H1 (cell line): ENCODE measurements around the gene RAI14. TPM values are rescaled to one million over a fixed set of nuclear protein-coding genes. Genes with fewer than 3 reads are reported as not detected.

ENCODE experiments used
- CTCF ChIA-PET: fragments of 300-600 bp; sonication (Branson Sonifier 250); formaldehyde crosslinking; loops from one replicate; lab custom pipeline; 2021; ENCODE audit not compliant: partially characterized antibody; lab: Charles Lee
- POLR2A ChIA-PET: fragments of 300-600 bp; sonication (Branson Sonifier 250); formaldehyde crosslinking; loops from one replicate; lab custom pipeline; 2021; ENCODE audit warnings: inconsistent platforms; ENCODE audit not compliant: partially characterized antibody; lab: Charles Lee
- DNase-seq, 2 experiments: peaks; one replicate each; pipeline versions ENCODE4 v3.0.0 to v3.0.0-alpha.2; 2010 to 2022; ENCODE audit warnings: low spot score in 2 of 2, low read depth in 1 of 2, mixed read lengths in 1 of 2
- FAIRE-seq: peaks from 2 replicates; lab custom pipeline; 2011; peaks lifted over from hg19 to GRCh38; lab: Jason Lieb, UNC
- H2AFZ ChIP-seq: 2 replicates; pipeline ENCODE4 v1.8.1; 2012; ENCODE audit warnings: low read length, inconsistent platforms
- H2AK5ac ChIP-seq: 2 replicates; pipeline ENCODE4 v1.6.1; 2013; ENCODE audit warnings: low read depth, low read length
- H2BK120ac ChIP-seq: replicated peaks from 2 replicates; pipeline ENCODE3; 2013; ENCODE audit warnings: low read depth, low read length, inconsistent platforms
- H2BK12ac ChIP-seq: 2 replicates; pipeline ENCODE4 v1.6.1; 2013; ENCODE audit warnings: low read depth, low read length
- H2BK15ac ChIP-seq: 2 replicates; pipeline ENCODE4 v1.6.1; 2013; ENCODE audit warnings: low read length
- H2BK20ac ChIP-seq: 2 replicates; pipeline ENCODE4 v1.6.1; 2013; ENCODE audit warnings: low read length
- H2BK5ac ChIP-seq: 2 replicates; pipeline ENCODE4 v1.6.1; 2013; ENCODE audit warnings: low read depth, low read length
- H3K14ac ChIP-seq: 2 replicates; pipeline ENCODE4 v1.6.1; 2013; ENCODE audit warnings: inconsistent platforms; ENCODE audit not compliant: insufficient read length
- H3K18ac ChIP-seq: 2 replicates; pipeline ENCODE4 v1.6.1; 2013; ENCODE audit warnings: low read length; ENCODE audit errors: extremely low read depth
- H3K23ac ChIP-seq: 2 replicates; pipeline ENCODE4 v1.6.1; 2013; ENCODE audit warnings: inconsistent platforms; ENCODE audit not compliant: insufficient read length
- H3K23me2 ChIP-seq: 2 replicates; pipeline ENCODE4 v1.6.1; 2013; ENCODE audit warnings: low read depth, low read length
- H3K27ac ChIP-seq: 2 replicates; pipeline ENCODE4 v1.6.1; 2011; ENCODE audit warnings: low read depth, low read length, inconsistent platforms
- H3K27me3 ChIP-seq, 4 experiments: replicated peaks in 1 of 4; 1 replicate in 1 of 4; 2 replicates in 3 of 4; pipeline versions ENCODE4 v1.6.1 to v1.8.1; 2011 to 2013; ENCODE audit warnings: low read length in 3 of 4, mild to moderate bottlenecking in 3 of 4, inconsistent platforms in 2 of 4, mixed read lengths in 2 of 4, moderate library complexity in 1 of 4; ENCODE audit not compliant: control insufficient read depth in 3 of 4, insufficient read depth in 3 of 4; ENCODE audit errors: extremely low read depth in 1 of 4
- H3K36me3 ChIP-seq, 4 experiments: 2 replicates each; pipeline versions ENCODE4 v1.6.1 to v1.8.1; 2011 to 2013; ENCODE audit warnings: mild to moderate bottlenecking in 4 of 4, low read length in 3 of 4, moderate library complexity in 2 of 4, control low read depth in 1 of 4, inconsistent platforms in 1 of 4; ENCODE audit not compliant: insufficient read depth in 4 of 4, control insufficient read depth in 2 of 4
- H3K4ac ChIP-seq: replicated peaks from 2 replicates; pipeline ENCODE3; 2013; ENCODE audit warnings: low read length, low read depth, mixed read lengths, inconsistent platforms; ENCODE audit not compliant: insufficient read length
- H3K4me1 ChIP-seq, 4 experiments: replicated peaks in 1 of 4; 1 replicate in 1 of 4; 2 replicates in 3 of 4; pipeline versions ENCODE4 v1.6.1 to v1.8.1; 2011 to 2013; ENCODE audit warnings: low read length in 3 of 4, inconsistent platforms in 2 of 4, mixed read lengths in 1 of 4; ENCODE audit not compliant: insufficient read depth in 4 of 4, control insufficient read depth in 3 of 4
- H3K4me2 ChIP-seq, 2 experiments: 2 replicates each; pipeline versions ENCODE4 v1.6.1 to v1.8.1; 2011 to 2013; ENCODE audit warnings: low read depth in 2 of 2, low read length in 2 of 2, control low read depth in 1 of 2, inconsistent platforms in 1 of 2, mild to moderate bottlenecking in 1 of 2; ENCODE audit not compliant: insufficient read depth in 1 of 2
- H3K4me3 ChIP-seq, 4 experiments: fragments of 200-600, 300-600 bp in 1 of 4; sonication (generic), shearing (Covaris generic), sonication (Bioruptor Twin) in 1 of 4; 2 replicates each; pipeline versions ENCODE4 v1.5.1 to v1.8.1; 2011 to 2016; ENCODE audit warnings: low read length in 4 of 4, low read depth in 3 of 4, control low read depth in 2 of 4, inconsistent platforms in 2 of 4, mild to moderate bottlenecking in 2 of 4, mixed read lengths in 1 of 4, moderate library complexity in 1 of 4; ENCODE audit not compliant: insufficient read depth in 2 of 4; ENCODE audit errors: extremely low read depth in 1 of 4
- H3K56ac ChIP-seq: replicated peaks from 2 replicates; pipeline ENCODE3; 2013; ENCODE audit warnings: low read depth, mild to moderate bottlenecking, mixed read lengths, low read length, inconsistent platforms; ENCODE audit not compliant: insufficient read length
- H3K79me1 ChIP-seq: 2 replicates; pipeline ENCODE4 v1.6.1; 2013; ENCODE audit warnings: low read depth, low read length, control low read depth
- H3K79me2 ChIP-seq, 2 experiments: 2 replicates each; pipeline versions ENCODE4 v1.6.1 to v1.8.1; 2012 to 2013; ENCODE audit warnings: low read length in 2 of 2, mild to moderate bottlenecking in 2 of 2, inconsistent platforms in 1 of 2; ENCODE audit not compliant: insufficient read depth in 2 of 2, control insufficient read depth in 1 of 2
- H3K9ac ChIP-seq, 4 experiments: replicated peaks in 1 of 4; 1 replicate in 1 of 4; 2 replicates in 3 of 4; pipeline versions ENCODE4 v1.6.1 to v1.8.1; 2011 to 2013; ENCODE audit warnings: low read depth in 3 of 4, low read length in 3 of 4, control low read depth in 2 of 4, mild to moderate bottlenecking in 2 of 4, moderate library complexity in 2 of 4, inconsistent platforms in 1 of 4; ENCODE audit errors: extremely low read depth in 1 of 4
- H3K9me3 ChIP-seq, 2 experiments: 2 replicates each; pipeline versions ENCODE4 v1.6.1 to v1.8.1; 2012 to 2013; ENCODE audit warnings: mild to moderate bottlenecking in 2 of 2, moderate library complexity in 2 of 2, control low read depth in 1 of 2, inconsistent platforms in 1 of 2, low read depth in 1 of 2, low read length in 1 of 2, mixed read lengths in 1 of 2; ENCODE audit not compliant: insufficient read depth in 2 of 2
- H4K20me1 ChIP-seq, 2 experiments: replicated peaks in 1 of 2; 2 replicates each; pipeline versions ENCODE3 to v1.8.1; 2011 to 2013; ENCODE audit warnings: inconsistent platforms in 2 of 2, low read length in 2 of 2, mild to moderate bottlenecking in 1 of 2; ENCODE audit not compliant: insufficient read depth in 2 of 2, control insufficient read depth in 1 of 2
- H4K5ac ChIP-seq: 2 replicates; pipeline ENCODE4 v1.6.1; 2013; ENCODE audit warnings: low read length, low read depth, mixed read lengths, inconsistent platforms; ENCODE audit not compliant: insufficient read length
- H4K8ac ChIP-seq: 2 replicates; pipeline ENCODE4 v1.8.0; 2013; ENCODE audit warnings: mild to moderate bottlenecking, moderate library complexity, low read length, inconsistent platforms; ENCODE audit not compliant: insufficient read depth; ENCODE audit errors: extremely low read depth
- H4K91ac ChIP-seq: replicated peaks from 2 replicates; pipeline ENCODE3; 2013; ENCODE audit warnings: low read length, mixed read lengths, inconsistent platforms; ENCODE audit not compliant: insufficient read length
- CEBPB ChIP-seq: IDR thresholded peaks from 2 replicates; pipeline ENCODE4 v1.6.1; 2012; ENCODE audit warnings: low read depth, low read length
- CTBP2 ChIP-seq: IDR thresholded peaks from 2 replicates; pipeline ENCODE4 v1.7.0; 2011; ENCODE audit warnings: borderline replicate concordance, mild to moderate bottlenecking, moderate library complexity, mixed read lengths, low read length; ENCODE audit not compliant: insufficient read depth, insufficient read length
- E2F6 ChIP-seq: IDR thresholded peaks from 2 replicates; pipeline ENCODE4 v1.6.1; 2012; ENCODE audit warnings: inconsistent platforms
- SIN3A ChIP-seq, 2 experiments: IDR thresholded peaks in 1 of 2; conservative IDR thresholded peaks in 1 of 2; 2 replicates each; pipeline ENCODE4 v1.6.1; 2011 to 2012; ENCODE audit warnings: low read length in 2 of 2, improper control_type of control experiment in 1 of 2, low read depth in 1 of 2, mild to moderate bottlenecking in 1 of 2
- SIRT6 ChIP-seq: IDR thresholded peaks from one replicate; pipeline ENCODE4 v1.7.1; 2012; ENCODE audit warnings: low read length, inconsistent platforms
- WGBS, 2 experiments: shearing (Covaris generic) in 1 of 2; methylation state at CpG; one replicate each; pipeline versions ENCODE4 v1.1.6 to v1.1.7; 2013 to 2015; ENCODE audit warnings: low lambda C conversion rate in 2 of 2, mixed read lengths in 2 of 2, inconsistent platforms in 1 of 2, low coverage in 1 of 2, missing lambda C conversion rate in 1 of 2; ENCODE audit not compliant: insufficient replicate concordance in 2 of 2, insufficient coverage in 1 of 2, insufficient read length in 1 of 2; ENCODE audit errors: extremely low coverage in 1 of 2, missing lambda C conversion rate in 1 of 2; 5-methylcytosine and 5-hydroxymethylcytosine counted together
- polyA plus RNA-seq, 7 experiments: library from polyadenylated mRNA; depleted of rRNA in 3 of 7; stranded (reverse) in 5 of 7; unstranded in 2 of 7; fragments of >200 nt in 5 of 7; fragments of 200-250 nt in 2 of 7; gene quantifications; 1 replicate in 5 of 7; 2 replicates in 1 of 7; 4 replicates in 1 of 7; pipeline versions ENCODE4 v1.2.1 to v1.2.3, GENCODE V29; 2011 to 2013; ENCODE audit warnings: missing spikeins in 2 of 7, mixed read lengths in 2 of 7
- total RNA-seq: library from RNA; stranded (reverse); fragmentation: NEBNext Ultra II Directional; extraction: Animal tissue kit (Norgen Biotek cat#: 25700); gene quantifications from 2 replicates; pipeline ENCODE4 v1.2.1, GENCODE V29; 2021
- TF ChIP-seq, protein P1 (sequence below): IDR thresholded peaks from 2 replicates; pipeline ENCODE4 v1.6.1; 2012; ENCODE audit warnings: inconsistent platforms

Gene RAI14
- total and polyA plus RNA-seq, 2 of the 8 experiments (the other 6 are each of a cell fraction or from before 2014, with no cell fraction given) = 48.4 to 210 TPM

GRCh38 chr5:34627794-34628193 lies 28.3 kb upstream of the RAI14 start:
- Histone ChIP-seq H2AFZ (no peak overlapping the region), H3K56ac (no peak overlapping the region)
- FAIRE-seq (no peak), DNase-seq (no peak)
- no peak for TF ChIP-seq E2F6
- TF ChIP-seq, protein P1, sequence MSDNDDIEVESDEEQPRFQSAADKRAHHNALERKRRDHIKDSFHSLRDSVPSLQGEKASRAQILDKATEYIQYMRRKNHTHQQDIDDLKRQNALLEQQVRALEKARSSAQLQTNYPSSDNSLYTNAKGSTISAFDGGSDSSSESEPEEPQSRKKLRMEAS = no peak
- TF ChIP-seq SIRT6 = no peak
- TF ChIP-seq CTBP2 = no peak
- TF ChIP-seq CEBPB = no peak
- no peak for TF ChIP-seq SIN3A (conservative IDR thresholded peaks at IDR 0.05 in 1 of 2, IDR thresholded peaks at IDR 0.05 in 1 of 2; ENCODE audit: low read depth in 1 of 2, low read length in 2 of 2)
- TF ChIP-seq, all 59 proteins: peak for 0
- Histone ChIP-seq H3K4ac (no peak overlapping the region), H3K18ac (no peak overlapping the region), H2BK12ac (no peak overlapping the region), H3K9me3 (peaks cover 0 to 6% of the 10 kb centered on the region in 2 experiments; a peak in 1 of 4 replicates), H2BK15ac (no peak overlapping the region), H2BK5ac (no peak overlapping the region), H4K20me1 (no peaks in the 10 kb centered on the region), H2BK120ac (no peak overlapping the region), H3K36me3 (no peaks in the 10 kb centered on the region), H3K27ac (no peak overlapping the region), H2BK20ac (no peak overlapping the region), H4K8ac (no peak overlapping the region), H3K4me3 (no peak overlapping the region), H3K79me1 (no peaks in the 10 kb centered on the region), H3K23me2 (no peaks in the 10 kb centered on the region), H2AK5ac (no peak overlapping the region), H3K4me1 (peaks cover 0 to 4% (median under 1%) of the 10 kb centered on the region in 4 experiments; a peak in 2 of 7 replicates), H3K79me2 (no peaks in the 10 kb centered on the region), H4K5ac (no peak overlapping the region), H3K9ac (no peak overlapping the region), H3K14ac (no peak overlapping the region), H3K23ac (no peak overlapping the region), H3K27me3 (no peaks in the 10 kb centered on the region), H4K91ac (no peak overlapping the region), H3K4me2 (no peak overlapping the region)
- ChIA-PET POLR2A (interaction anchor here (0.6 kb wide), 1 partner anchor 9 kb away, joined by 3 read pairs; no protein-coding TSS in a partner anchor), CTCF (interaction anchor here (1.2 kb wide), 1 partner anchor 59 kb away, joined by 3 read pairs; no protein-coding TSS in a partner anchor)
- WGBS, 2 experiments = 27% methylated on average over 1 of the region's 1 CpG; no CpG with 5 or more reads in 1 of the 2 experiments
